ENCODE results near the gene CRYBA2.

Gene CRYBA2

GRCh38 chr2:218975060-218975777 is 18.0 kb downstream of the CRYBA2 start:
- H3K9me3 Mint-ChIP-seq, result peaks cover 5% of the 10 kb centered on the region
- no peak overlapping the region for H3K27ac Mint-ChIP-seq
- no peak overlapping the region for H3K4me3 Mint-ChIP-seq
- TF ChIP-seq CTCF (IDR thresholded peaks at IDR 0.05), result no peak
- no peak for DNase-seq
- H3K4me1 Mint-ChIP-seq, result no peaks in the 10 kb centered on the region
- H3K36me3 Mint-ChIP-seq (ENCODE audit: low read depth), result no peaks in the 10 kb centered on the region
- H3K27me3 Mint-ChIP-seq (ENCODE audit: low read depth, poor library complexity), result peaks cover 92% of the 10 kb centered on the region

- H3K27me3 Mint-ChIP-seq (ENCODE audit: low read depth, poor library complexity), result peaks cover 91% of the 10 kb centered on the region
Measured at GRCh38 chr2:218970894-218971293, 22.3 kb downstream of the CRYBA2 start.

GRCh38 chr2:218964041-218964771 is 29.0 kb downstream of the CRYBA2 start:
- DNase-seq, result no peak
- Mint-ChIP-seq H3K27me3 (ENCODE audit: low read depth, poor library complexity) (peaks cover 77% of the 10 kb centered on the region), H3K4me1 (peaks cover 28% of the 10 kb centered on the region), H3K4me3 (peak overlapping the region; percentile 82), H3K36me3 (ENCODE audit: low read depth) (no peaks in the 10 kb centered on the region), H3K27ac (peak overlapping the region; percentile 98), H3K9me3 (peaks cover 4% of the 10 kb centered on the region)
- TF ChIP-seq CTCF (IDR thresholded peaks at IDR 0.05), result no peak

More at GRCh38 chr2:218970894-218971293, 22.3 kb downstream of the CRYBA2 start:
- TF ChIP-seq CTCF (IDR thresholded peaks at IDR 0.05), result no peak
- Mint-ChIP-seq H3K4me1 (no peaks in the 10 kb centered on the region), H3K4me3 (no peak overlapping the region), H3K9me3 (peaks cover 16% of the 10 kb centered on the region), H3K27ac (no peak overlapping the region), H3K36me3 (ENCODE audit: low read depth) (no peaks in the 10 kb centered on the region)
- DNase-seq, result no peak

GRCh38 chr2:218963601-218964000 is 29.6 kb downstream of the CRYBA2 start:
- DNase-seq, result no peak
- H3K4me3 Mint-ChIP-seq, result peak overlapping the region; percentile 82
- H3K27ac Mint-ChIP-seq, result peak overlapping the region; percentile 98
- no peak for TF ChIP-seq CTCF (IDR thresholded peaks at IDR 0.05)
- H3K9me3 Mint-ChIP-seq, result no peaks in the 10 kb centered on the region
- peaks cover 77% of the 10 kb centered on the region for H3K27me3 Mint-ChIP-seq (ENCODE audit: low read depth, poor library complexity)
- peaks cover 34% of the 10 kb centered on the region for H3K4me1 Mint-ChIP-seq
- no peaks in the 10 kb centered on the region for H3K36me3 Mint-ChIP-seq (ENCODE audit: low read depth)

GRCh38 chr2:218962859-218963492 is 30.2 kb downstream of the CRYBA2 start:
- no peak for TF ChIP-seq CTCF (IDR thresholded peaks at IDR 0.05)
- Mint-ChIP-seq H3K4me1 (peaks cover 36% of the 10 kb centered on the region), H3K4me3 (peak overlapping the region; percentile 82), H3K9me3 (no peaks in the 10 kb centered on the region), H3K36me3 (ENCODE audit: low read depth) (no peaks in the 10 kb centered on the region), H3K27ac (peak overlapping the region; percentile 98), H3K27me3 (ENCODE audit: low read depth, poor library complexity) (peaks cover 76% of the 10 kb centered on the region)
- peak; percentile 100 for DNase-seq
